Activated T-helper 9 cell treated with anti-CD3 and anti-CD28 coated beads, Interleukin-2, amount 50 U/mL, for 16 hours (primary cell): ENCODE results near the gene CLUH.
A peak's percentile ranks its signal among the peaks of the same experiment; 100 is the strongest.

Experiments
- DNase-seq: peaks from one replicate; pipeline ENCODE4 v3.0.0-alpha.2; 2020; ENCODE audit warnings: low read depth

CLUH gene

DNA sequence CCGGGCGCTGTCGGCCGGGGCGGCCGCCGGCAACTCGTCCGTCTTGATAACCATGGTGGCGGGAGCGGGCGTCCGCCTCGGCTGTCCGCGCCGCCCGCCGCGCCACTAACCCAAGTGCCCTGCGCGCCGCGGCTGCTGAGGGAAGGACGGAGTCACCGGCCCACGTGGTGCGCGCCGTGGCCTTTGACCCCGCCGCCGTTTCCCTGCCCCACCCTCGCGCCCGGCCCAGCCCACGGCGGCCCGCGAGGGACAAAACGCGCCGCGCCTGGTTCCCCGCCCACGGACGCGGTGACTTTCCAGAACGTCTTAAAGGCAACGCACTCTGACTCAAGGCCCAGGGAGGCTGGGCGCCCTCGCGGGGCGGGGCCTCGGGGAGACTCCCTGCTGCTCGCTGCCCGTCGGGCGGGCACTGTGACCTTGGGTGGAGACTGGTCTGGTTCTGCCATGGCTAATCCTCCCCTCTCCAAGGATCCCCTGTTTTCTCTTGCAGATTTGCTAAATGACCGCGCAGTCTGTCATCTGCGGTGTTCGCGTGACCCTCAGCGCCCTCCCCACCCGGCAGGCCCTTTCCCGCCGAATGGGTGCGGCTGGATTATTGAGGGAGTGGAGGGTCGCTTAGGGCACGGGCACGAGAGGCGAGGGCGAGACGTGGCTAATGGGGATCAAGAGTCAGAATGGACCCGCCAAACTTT, at the start of gene CLUH:
TSS of gene CLUH (minus strand) at position 157 of the 692 bp plus-strand sequence. CDS start at position 54, 103 bp downstream.
- peak; percentile 98 for DNase-seq

- DNase-seq, result no peak
These were observed 47.3 kb upstream of the CLUH start for GRCh38 chr17:2758870-2759269.

DNA sequence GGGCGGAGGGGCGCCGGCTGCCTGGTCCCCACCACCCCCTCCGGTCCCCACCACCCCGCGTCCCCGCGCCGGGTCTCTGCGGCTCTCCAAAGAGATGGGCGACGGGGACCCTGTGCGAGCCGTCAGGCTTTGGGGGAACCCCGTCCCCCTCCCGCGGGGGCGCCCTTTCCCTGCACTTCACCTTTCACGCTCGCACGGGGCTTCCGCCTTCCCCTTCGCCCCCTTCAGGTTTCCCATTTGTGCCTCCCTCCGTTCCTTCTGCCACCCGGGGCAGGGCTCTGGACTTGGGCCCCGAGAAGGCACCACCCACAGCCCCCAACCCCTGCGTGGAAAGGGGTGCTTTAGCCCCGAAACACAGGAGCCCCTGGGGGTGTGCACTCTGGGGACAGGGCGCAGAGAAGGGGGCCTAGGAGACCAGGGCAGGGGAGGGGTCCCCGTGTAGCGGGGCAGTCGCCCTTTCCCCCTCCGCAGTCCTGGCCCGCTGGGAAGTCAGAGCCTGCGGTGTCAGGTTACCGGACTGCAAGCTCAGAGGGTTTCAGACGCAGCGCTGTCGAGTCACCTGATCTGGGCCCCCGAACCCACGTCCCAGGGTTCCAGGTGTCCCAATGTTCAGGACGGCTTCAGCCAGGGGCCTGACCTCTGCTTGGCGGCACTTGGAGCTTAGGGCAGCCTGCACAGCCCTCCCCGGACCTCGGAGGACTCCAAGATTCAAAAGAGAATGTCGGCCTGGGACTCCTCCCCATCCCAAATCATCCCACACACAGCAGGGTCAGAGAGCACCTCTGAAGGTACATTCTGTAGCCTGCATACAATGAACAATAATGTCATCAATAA, 44.5 kb upstream of the CLUH start:
- DNase-seq, result no peak

DNA sequence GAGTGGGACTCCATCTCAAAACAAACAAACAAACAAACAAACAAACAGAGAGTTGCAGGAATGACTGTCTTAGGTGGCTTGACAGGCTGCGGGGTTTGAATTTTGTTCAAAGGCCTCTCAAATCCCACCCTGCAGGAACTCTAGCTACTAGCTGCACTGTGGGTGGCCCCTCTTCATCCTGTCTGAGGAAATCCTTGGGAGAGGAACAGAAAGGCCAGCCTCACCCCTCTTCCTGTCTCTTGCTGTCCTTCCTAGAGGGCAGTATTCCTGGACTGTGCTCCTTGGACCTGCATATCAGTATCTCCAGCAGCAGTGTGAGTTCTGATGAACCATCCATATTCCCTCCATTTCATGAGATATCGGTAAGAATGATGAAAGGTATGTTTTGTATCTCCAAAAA, 39.9 kb upstream of the CLUH start:
- DNase-seq, result no peak

GRCh38 chr17:2750721-2751120, 39.2 kb upstream of the CLUH start:
- no peak for DNase-seq

DNA sequence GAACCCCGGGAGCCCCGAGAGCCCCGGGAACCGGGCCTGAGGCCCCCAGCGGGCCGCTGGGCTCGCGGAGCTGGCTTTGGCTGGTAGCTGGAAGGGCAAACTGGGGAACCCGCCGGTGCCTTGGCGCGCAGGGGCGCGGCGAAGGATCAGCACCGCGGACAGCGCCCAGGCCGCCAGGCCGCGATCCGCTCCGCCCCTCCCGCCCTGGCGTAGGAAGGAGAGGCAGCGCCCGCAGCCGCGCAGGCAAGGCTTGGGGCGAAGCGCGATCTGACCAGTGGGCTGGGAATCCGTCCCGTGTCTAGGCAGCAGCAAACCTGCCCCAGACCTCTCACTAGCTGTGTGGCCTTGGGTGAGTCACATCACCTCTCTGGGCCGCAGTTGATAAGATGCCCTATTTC, 38.2 kb upstream of the CLUH start:
- DNase-seq, result peak; percentile 53

DNA sequence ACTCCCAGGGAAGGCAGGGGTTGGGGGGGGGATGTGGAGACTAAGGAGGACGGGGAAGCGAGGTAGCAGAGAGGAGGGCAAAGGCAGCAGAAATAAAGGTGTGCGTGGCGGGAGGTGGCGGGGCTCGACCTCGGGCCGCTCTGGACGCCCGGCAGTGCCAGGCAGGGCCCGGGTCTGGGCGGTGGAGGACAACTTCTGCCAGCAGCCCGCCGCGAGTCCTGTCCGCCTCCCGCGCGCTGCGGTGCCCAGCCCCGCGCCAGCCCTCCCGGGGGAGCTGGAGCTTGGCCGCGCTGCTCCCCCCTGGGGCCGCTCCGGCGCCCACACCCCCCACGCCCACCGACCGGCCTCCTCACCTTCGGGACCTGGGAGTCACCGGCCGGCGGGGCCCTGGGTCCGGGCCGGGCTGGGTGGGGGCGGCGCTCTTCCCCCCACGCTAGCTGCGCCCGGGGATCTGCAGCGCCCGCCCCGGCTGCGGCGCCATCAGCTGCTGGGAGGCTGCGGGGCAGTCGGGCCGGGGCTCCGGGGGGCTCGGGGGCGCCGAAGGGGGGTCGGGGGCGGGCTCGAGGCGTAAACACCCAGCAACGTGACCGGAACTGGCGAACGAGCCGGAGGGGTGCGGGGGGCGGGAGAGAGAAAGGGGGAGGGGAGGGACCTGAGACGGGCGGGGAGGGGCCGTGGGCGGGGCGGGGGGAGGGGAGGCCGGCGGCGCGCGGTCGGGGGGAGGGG, 37.7 kb upstream of the CLUH start, which contains the start of gene CCDC92B:
TSS of gene CCDC92B (minus strand) at position 595 of the 726 bp plus-strand sequence. CDS start 14,507 bp downstream, outside the sequence.
- no peak for DNase-seq

DNA sequence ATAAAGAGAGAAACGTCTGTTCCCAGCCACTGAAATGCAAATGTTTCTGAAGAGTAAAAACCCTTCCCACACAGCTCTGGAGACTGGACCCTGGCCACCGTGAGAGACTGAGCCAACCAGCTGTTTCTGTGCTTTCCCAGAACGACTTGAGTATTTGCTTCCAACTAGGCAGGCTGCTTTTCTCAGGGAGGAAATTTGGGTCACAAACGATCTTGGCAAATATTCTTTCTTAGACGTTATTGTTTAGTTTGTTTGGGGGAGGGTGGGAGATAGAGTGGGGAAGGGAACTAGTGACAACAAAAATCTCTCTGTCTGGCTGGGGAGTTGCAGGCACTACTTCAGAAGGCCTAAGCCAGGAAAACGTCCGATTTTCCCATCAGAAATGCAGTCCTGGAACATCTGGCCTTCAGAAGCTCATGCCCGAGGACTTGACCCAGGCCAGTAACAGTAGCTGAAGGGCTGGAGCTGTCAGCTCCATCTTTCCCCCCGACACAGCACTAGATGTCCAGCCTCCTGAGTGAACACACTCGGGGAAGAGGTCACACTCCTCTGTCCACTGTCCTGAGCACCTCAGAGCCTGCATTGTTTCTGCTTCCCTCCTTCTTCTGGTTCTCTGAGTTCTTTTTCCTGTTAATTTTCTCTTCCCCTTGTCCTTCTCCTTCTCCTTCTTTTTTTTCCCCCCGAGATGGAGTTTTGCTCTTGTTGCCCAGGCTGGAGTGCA, 33.9 kb upstream of the CLUH start:
- DNase-seq, result no peak

- no peak for DNase-seq
These were observed 26.1 kb upstream of the CLUH start for GRCh38 chr17:2737693-2738092.

DNA sequence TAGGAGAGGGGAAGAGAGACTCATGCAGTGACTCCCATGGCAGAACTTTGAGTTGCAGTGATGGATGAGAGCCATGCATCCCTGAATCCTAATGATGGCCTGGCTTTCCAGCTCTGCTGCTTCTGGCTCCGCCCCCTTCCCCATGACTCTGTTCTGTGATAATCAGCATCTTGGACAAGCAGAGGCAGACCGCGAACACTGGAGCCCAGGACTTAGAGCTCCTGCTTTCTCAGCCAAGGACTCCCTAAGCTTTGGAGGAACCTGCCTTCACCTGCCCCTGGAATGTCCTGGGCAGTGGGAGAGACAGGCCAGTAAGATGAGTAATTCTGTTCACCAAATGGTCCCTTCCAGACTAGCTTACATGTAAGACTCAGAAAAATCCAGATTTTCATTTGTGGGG, 25.4 kb upstream of the CLUH start:
- no peak for DNase-seq

DNA sequence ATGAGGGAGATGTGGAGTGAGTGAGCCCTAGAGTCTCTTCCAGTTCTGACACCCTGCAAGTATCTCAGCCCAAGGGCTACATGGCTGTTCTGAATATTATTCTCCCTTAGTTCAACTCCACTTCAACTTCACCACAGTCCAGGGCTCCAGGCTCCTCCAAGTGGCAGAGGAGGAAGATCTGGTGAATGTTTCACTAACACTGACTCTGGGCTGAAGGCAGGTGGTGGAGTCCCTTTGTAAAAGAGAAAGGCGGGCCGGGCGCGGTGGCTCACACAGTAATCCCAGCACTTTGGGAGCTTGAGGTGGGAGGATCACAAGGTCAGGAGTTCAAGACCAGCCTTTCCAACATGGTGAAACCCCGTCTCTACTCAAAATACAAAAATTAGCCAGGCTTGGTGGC, 24.3 kb upstream of the CLUH start:
- DNase-seq, result no peak

DNA sequence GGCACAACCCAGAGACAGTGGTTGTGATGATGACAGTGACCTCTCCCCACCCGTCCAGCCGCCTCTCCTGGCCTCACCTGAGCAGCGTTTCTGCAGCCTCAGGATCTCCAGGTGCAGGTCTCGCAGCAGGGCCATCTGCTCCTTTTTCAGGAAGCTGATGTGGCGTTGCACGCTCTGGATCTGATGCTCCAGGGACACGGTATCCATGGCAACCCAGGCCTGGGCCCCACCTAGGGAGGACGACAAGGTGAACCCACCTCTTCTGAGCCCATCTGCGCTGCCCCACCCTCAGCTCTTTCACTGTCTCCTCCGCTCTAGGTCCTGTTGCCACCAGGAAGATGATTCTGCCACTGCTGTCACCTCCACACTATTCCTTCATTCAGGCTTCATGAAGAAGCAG, 23.4 kb upstream of the CLUH start:
- no peak for DNase-seq

- no peak for DNase-seq
These were observed 20.2 kb upstream of the CLUH start for GRCh38 chr17:2731807-2732206.

DNA sequence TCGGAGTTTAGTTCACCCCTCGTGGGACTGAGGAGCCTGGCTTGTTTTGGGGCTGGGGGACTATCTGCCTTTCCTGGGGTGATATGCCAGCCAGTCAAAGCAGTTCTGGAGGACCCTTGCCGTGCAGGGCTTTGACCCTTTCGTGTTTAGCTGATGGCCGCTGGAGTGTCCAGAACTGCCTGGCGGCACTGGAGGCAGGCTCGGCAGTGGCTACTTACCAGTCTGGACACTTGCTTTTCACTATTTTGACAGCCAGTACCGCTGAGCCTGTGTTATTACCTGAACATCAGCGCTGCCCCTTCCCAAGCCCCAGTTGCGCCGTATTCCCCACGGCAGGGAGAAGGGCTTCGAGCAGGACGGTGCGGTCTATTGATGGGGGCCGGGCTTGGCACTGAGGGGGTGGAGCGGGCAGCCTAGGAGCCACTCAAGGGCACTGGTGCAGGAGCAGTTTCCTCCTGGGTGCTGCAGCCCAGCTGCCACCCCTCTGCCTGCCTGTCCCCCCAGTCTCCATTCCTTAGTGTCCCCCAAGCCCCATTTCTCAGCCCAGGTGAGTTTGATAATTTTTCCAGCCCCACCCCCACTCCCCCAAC, 19.3 kb upstream of the CLUH start:
- no peak for DNase-seq

DNA sequence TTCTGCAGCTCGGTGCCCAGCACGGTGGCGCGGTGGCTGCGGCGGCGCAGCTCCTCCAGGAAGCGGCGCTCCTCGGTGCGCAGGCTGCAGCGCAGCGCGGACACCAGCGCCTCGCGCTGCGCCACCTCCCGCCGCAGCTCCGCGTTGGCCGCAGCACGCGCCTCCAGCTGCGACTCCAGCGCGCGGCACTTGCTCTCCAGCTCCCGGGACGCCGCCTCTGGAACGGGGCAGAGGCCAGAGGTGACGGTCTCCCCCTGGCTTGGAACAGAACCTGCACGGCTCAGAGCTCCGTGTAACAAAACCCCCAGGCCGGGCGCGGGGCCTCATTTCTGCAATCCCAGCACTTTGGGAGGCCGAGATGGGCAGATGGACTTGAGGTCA, 13.2 kb upstream of the CLUH start:
- no peak for DNase-seq

- DNase-seq, result no peak
These were observed 12.6 kb upstream of the CLUH start for GRCh38 chr17:2723997-2724783.

- DNase-seq, result no peak
These were observed 12.0 kb upstream of the CLUH start for GRCh38 chr17:2723505-2723996.

- DNase-seq, result no peak
These were observed 11.0 kb upstream of the CLUH start for GRCh38 chr17:2722611-2723010.

GRCh38 chr17:2721603-2722002, 10.0 kb upstream of the CLUH start:
- no peak for DNase-seq

- DNase-seq, result no peak
These were observed 8.3 kb upstream of the CLUH start for GRCh38 chr17:2719861-2720260.
